Kidney (tissue), 14 donors: ENCODE data around the gene CNTFR. TPM values are rescaled to one million over a fixed set of nuclear protein-coding genes. Genes with fewer than 3 reads are reported as not detected.

ENCODE experiments used
- DNase-seq, 5 donors: peaks; one replicate each; pipeline ENCODE4 v3.0.0-alpha.2; 2013 to 2020
- FAIRE-seq: peaks from 2 replicates; lab custom pipeline; 2012; peaks lifted over from hg19 to GRCh38; lab: Jason Lieb, UNC
- H3K27ac ChIP-seq, 2 donors: one replicate each; pipeline ENCODE4 v1.7.0; 2013; ENCODE audit warnings: low read depth in 2 of 2, low read length in 2 of 2, inconsistent platforms in 1 of 2
- H3K27me3 ChIP-seq: one replicate; pipeline ENCODE4 v1.7.1; 2013; ENCODE audit warnings: low read length, inconsistent platforms; ENCODE audit not compliant: control insufficient read depth, insufficient read depth
- H3K36me3 ChIP-seq, 3 donors: one replicate each; pipeline versions ENCODE4 v1.7.0 to v1.7.1; 2013; ENCODE audit warnings: low read length in 3 of 3, control low read depth in 1 of 3, inconsistent platforms in 1 of 3; ENCODE audit not compliant: insufficient read depth in 3 of 3, control insufficient read depth in 2 of 3
- H3K4me1 ChIP-seq, 3 donors: one replicate each; pipeline versions ENCODE4 v1.7.0 to v1.7.1; 2013; ENCODE audit warnings: low read length in 3 of 3, inconsistent platforms in 1 of 3, low read depth in 1 of 3; ENCODE audit not compliant: control insufficient read depth in 2 of 3, insufficient read depth in 2 of 3
- H3K4me3 ChIP-seq, 3 donors: one replicate each; pipeline versions ENCODE4 v1.7.0 to v1.8.1; 2013; ENCODE audit warnings: low read length in 3 of 3, control low read depth in 1 of 3, inconsistent platforms in 1 of 3
- H3K9ac ChIP-seq, 3 donors: one replicate each; pipeline versions ENCODE4 v1.7.0 to v1.7.1; 2013; ENCODE audit warnings: low read length in 3 of 3, control low read depth in 1 of 3, inconsistent platforms in 1 of 3
- H3K9me3 ChIP-seq, 3 donors: one replicate each; pipeline versions ENCODE4 v1.7.0 to v1.7.1; 2013; ENCODE audit warnings: low read length in 3 of 3, control low read depth in 1 of 3, inconsistent platforms in 1 of 3; ENCODE audit not compliant: control insufficient read depth in 2 of 3, insufficient read depth in 1 of 3
- intact Hi-C: fragments of 100-400 bp; cut with DNase I; formaldehyde crosslinking; loops from one replicate; pipeline ENCODE4 v1.11.1; 2022
- polyA plus RNA-seq: library from polyadenylated mRNA; stranded (reverse); fragments of 350-450 nt; fragmentation: Illumina TruSeq; extraction: RNeasy Lipid Tissue Mini Kit (QIAGEN cat#74804); gene quantifications from one replicate; pipeline ENCODE4 v1.2.3, GENCODE V29; 2014; ENCODE audit warnings: low read depth, low replicate concordance; ENCODE audit not compliant: insufficient read depth
- total RNA-seq: library from RNA; stranded (reverse); fragmentation: NEBNext Ultra II Directional; extraction: Animal tissue kit (Norgen Biotek cat#: 25700); gene quantifications from one replicate; pipeline ENCODE4 v1.2.1, GENCODE V29; 2021
- TF ChIP-seq, protein P1 (sequence below): IDR thresholded peaks from 3 replicates; pipeline ENCODE4 v1.5.1; 2012; ENCODE audit warnings: mild to moderate bottlenecking, moderate library complexity, borderline replicate concordance; ENCODE audit not compliant: insufficient read depth; ENCODE audit errors: extremely low read depth
- donor health status: control.
- donor health status: control.
- donor health status: control.
- donor health status: control.
- donor health status: control.
- donor health status: DM: yes; HTN: yes; CAD: no.
- donor health status: Normal renal cell carcinoma (clear cell type).

CNTFR gene
- total and polyA plus RNA-seq, 2 donors from 2014 or later, result 1.7 to 3.7 TPM

DNA sequence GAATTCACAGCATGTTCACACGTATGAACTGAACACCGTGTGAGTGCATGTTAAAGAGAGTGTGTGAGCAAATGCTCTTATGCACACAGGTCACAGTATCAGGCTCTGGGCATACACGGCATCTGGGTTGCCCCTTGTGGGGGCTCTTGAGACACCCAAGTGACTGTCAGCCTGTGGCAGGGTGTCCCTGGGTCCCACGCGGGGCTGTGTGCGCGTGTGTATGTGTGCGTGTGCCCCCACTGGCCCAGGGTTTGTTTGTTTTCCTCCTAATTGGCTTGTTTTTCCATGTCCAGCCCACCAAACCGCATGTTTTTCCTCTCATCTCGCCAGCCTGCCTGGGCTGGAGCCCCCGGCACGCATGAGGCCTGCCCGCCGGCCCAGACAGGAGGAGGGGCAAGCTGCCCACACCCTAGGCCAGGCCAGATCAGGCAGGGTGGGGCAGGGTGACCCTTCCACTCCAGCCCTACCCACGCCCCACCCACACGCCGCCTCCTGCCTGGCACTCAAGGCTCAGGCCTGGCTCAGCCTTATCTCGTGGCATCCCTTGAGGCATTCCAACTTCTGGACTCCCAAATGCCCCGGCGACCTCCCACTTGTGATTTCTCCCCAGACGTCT is 28.8 kb downstream of the CNTFR start:
- peaks cover 3% of the 10 kb centered on the region for H3K27me3 ChIP-seq
- peak overlapping the region in 1 of 2 donors; percentile 34 for H3K27ac ChIP-seq
- FAIRE-seq (no peak), DNase-seq (peak in 2 of 5 donors; percentile 60 to 69)
- H3K9me3 ChIP-seq, result no peaks in the 10 kb centered on the region
- intact Hi-C loops, result no loop called here
- H3K9ac ChIP-seq, result peak overlapping the region in 1 of 3 donors; percentile 4
- no peak overlapping the region for H3K4me3 ChIP-seq
- H3K4me1 ChIP-seq, result peaks cover 3 to 11% (median 7%) of the 10 kb centered on the region in 3 donors
- H3K36me3 ChIP-seq, result peaks cover 0 to 4% (median 0%) of the 10 kb centered on the region in 3 donors
- TF ChIP-seq, protein P1, sequence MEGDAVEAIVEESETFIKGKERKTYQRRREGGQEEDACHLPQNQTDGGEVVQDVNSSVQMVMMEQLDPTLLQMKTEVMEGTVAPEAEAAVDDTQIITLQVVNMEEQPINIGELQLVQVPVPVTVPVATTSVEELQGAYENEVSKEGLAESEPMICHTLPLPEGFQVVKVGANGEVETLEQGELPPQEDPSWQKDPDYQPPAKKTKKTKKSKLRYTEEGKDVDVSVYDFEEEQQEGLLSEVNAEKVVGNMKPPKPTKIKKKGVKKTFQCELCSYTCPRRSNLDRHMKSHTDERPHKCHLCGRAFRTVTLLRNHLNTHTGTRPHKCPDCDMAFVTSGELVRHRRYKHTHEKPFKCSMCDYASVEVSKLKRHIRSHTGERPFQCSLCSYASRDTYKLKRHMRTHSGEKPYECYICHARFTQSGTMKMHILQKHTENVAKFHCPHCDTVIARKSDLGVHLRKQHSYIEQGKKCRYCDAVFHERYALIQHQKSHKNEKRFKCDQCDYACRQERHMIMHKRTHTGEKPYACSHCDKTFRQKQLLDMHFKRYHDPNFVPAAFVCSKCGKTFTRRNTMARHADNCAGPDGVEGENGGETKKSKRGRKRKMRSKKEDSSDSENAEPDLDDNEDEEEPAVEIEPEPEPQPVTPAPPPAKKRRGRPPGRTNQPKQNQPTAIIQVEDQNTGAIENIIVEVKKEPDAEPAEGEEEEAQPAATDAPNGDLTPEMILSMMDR, result no peak

DNA sequence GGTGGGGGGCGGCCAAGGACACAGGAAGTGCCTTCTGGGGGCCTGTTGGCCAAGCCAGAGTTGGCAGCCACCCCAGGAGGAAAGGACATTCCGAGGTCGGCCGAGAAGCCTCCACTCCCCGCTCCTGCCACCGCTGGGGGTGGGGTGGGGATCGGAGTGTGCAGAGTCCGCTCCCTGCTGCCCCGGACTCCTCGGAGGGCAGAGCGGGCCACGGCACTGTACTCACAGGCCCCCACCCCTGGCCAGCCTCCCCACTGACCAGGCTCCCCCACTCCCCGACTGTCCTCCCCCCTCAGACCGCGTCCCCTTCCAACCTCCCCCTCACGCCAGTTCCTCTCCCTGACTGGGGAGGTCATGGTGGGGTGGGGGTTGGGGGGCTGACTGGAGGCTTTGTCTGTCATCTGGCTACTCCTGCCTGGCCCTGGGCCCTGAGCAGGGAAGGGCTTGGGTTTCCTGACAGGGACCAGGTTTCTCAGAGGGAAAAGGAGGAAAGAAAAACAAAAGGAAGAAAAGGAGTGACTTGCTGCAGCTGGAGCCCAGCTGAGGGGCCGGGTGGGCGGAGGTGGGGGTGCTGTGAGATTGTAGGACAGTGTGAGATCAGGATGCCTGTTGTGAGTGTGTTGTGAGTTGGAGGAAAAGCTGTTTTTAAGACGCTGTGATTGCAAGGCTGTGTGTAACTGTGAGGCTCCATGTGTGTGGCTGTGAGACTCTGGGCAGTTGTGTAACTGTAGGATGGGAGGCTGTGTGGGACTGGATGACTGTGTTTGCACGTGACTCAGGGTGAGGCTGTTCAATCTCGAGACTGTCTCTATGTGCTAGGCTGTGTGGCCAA is 29.7 kb downstream of the CNTFR start:
- intact Hi-C loops, result no loop called here
- no peak overlapping the region for H3K4me3 ChIP-seq
- TF ChIP-seq, protein P1, result no peak
- peaks cover 8 to 17% (median 10%) of the 10 kb centered on the region in 3 donors for H3K4me1 ChIP-seq
- DNase-seq, result peak; percentile 87 to 95 (median 93)
- H3K27ac ChIP-seq, result peak overlapping the region in 1 of 2 donors; percentile 67
- peaks cover 3% of the 10 kb centered on the region for H3K27me3 ChIP-seq
- H3K9ac ChIP-seq, result peak overlapping the region in 1 of 3 donors; percentile 4
- no peak for FAIRE-seq
- peaks cover 0 to 4% (median 0%) of the 10 kb centered on the region in 3 donors for H3K36me3 ChIP-seq
- no peaks in the 10 kb centered on the region for H3K9me3 ChIP-seq

DNA sequence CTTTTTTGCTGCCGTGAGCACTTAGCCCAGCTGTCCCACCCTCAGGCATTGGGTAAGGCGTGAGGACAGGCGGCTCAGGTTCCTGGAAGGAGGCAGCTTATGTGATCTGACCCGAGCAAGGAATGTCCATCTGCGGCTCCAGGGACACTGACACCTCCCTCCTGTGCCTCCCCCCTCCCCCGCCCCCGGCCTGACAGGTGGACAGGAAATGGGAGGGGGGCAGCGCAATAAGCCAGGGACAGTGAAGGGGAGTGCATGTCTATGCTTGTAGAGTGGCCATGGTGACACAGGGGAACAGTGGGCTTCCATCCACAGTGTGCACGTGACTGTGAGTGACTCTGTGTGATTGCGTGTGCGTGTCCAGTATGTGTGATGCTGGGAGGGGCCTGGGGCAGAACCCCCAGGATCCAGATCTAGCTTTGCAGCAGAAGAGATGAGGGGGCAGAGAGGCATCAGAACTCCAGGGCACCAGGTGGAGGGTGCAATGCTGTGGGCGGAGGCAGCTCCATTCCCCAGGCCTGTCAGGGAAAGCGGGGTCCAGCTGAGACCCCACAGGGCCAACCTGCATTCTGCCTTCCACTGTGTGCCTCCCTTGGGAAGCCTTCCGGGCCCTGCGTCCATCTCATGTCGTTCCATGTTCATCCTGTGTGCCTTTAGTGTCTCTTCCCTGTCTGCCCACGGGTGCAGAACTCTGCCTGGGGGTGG is 30.5 kb downstream of the CNTFR start:
- TF ChIP-seq, protein P1, result no peak
- no peak for FAIRE-seq
- Histone ChIP-seq H3K27ac (peak overlapping the region in 1 of 2 donors; percentile 67), H3K27me3 (peaks cover 3% of the 10 kb centered on the region), H3K4me1 (peaks cover 11 to 19% (median 13%) of the 10 kb centered on the region in 3 donors), H3K9ac (no peak overlapping the region), H3K4me3 (no peak overlapping the region), H3K36me3 (peaks cover 0 to 4% (median 0%) of the 10 kb centered on the region in 3 donors), H3K9me3 (no peaks in the 10 kb centered on the region)
- peak in 4 of 5 donors; percentile 91 to 93 (median 93) for DNase-seq
- intact Hi-C loops, result no loop called here
